IPS DF 4.7 (cell line): ENCODE results near the gene ADSS1.

Source experiments
- DNase-seq: peaks from one replicate; pipeline ENCODE4 v3.0.0-alpha.2; 2013; ENCODE audit warnings: low spot score; ENCODE audit errors: extremely low read depth

ADSS1 gene

DNA sequence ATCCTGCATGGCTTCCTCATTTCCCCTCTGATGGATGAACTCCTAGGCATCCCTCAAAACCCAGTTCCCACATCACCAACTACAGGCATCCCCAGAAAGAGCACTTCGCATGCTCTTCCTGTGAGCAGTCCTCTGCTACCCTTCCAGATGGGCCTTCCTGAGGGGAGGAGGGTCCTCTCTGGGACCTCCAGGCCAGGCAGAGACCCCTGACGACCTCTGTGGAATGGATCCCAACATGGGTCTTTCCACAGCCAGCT is 69.6 kb downstream of the ADSS1 start:
- DNase-seq = no peak

DNA sequence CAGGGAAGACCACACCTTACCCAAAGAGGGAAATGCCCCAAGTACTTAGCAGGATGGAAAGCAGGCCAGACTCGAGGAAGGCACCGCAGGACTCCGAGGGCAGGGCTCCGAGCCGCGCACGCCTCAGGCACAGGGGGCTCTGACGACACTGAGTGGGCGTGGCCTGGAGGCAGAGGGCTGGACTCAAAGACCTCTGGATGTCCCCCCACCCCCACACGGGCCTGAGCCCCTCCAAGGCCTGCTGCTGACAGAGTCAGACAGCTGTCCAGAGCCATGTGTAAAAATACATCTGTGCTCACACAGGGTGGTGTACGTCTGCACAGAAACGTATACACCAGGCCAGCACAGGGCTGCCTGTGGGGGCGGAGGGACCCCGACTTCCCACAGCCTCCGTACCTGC is 70.1 kb downstream of the ADSS1 start:
- DNase-seq = peak; percentile 58

- no peak for DNase-seq
These were observed 70.6 kb downstream of the ADSS1 start for GRCh38 chr14:104794631-104794992.

- DNase-seq = no peak
These were observed 71.2 kb downstream of the ADSS1 start, which contains the start of gene AKT1 for GRCh38 chr14:104794993-104795780. Gene AKT1 (minus strand): TSS chr14:104795748. CDS start chr14:104792643, 3,105 bp downstream.

GRCh38 chr14:104795781-104796686 is 72.0 kb downstream of the ADSS1 start:
- DNase-seq = no peak

DNA sequence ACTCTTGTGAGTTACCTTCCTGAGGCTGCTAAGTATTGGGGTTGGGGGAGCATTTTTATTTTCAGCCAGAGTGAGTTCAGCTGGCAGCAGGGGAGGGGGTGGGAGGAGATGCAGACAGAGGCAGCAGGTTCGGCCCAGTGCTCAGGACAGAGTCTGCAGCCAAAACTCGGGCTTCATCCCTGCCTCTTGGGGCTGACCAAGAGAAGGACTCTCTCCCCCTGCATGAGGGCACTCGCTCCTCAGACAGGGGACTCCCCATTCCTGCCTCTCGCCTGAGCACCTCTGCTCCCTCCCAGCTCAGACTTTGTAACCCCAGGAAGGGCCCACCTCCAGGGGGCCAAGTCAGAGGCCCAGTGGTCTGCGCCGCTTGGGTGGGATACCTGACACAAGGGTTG is 72.7 kb downstream of the ADSS1 start:
- no peak for DNase-seq
